Measurements from ENCODE around the gene FBXO41.
A peak's percentile ranks its signal among the peaks of the same experiment; 100 is the strongest.

The FBXO41 gene

DNA sequence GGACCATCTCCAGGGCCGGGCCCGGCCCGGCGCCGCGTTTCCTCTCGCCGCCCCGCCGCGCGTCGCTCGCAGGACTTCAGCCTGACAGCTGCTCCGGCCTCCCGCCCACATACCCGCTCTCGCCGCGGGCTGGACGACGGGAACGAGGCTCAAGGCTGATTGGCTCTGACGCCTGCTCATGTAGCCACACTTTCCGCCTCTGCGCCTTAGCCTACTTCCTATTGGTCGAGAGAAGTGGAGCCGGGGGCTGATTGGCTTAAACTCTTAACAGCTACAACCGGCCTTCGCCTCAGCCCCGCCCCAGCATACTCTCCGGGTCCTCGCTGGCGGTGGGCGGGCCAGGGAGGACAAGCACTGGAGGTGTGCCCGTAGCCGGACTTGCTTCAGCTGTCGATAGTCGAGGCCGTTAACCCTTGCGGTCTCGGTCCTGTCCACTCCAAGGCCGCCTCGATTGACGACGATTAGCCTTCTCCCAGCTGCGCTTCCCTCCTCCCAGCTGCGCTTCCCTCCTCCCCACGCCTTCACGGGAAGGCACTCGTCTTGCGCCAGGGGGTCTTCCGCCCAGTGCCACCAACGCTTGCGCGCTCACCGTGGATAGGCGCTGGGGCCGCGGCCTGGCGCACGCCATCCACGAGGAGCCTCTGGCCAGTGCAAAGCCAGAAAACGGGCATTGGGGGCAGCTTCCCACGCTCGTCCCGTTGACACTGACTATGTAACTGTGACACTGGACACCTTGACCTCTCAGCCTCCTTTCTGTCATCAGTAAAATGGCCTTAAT, 50.9 kb downstream of the FBXO41 start, which contains the start of gene PRADC1:
Gene PRADC1 (minus strand): TSS at position 86 of the 778 bp plus-strand sequence. CDS start 79 bp downstream, at position 7.
- peak; percentile 99 for DNase-seq (ENCODE audit: low read depth)
- peak within 1 kb of the TSS; percentile 96 for H3K4me3 ChIP-seq (ENCODE audit: low read length)
- TF ChIP-seq, protein P1, sequence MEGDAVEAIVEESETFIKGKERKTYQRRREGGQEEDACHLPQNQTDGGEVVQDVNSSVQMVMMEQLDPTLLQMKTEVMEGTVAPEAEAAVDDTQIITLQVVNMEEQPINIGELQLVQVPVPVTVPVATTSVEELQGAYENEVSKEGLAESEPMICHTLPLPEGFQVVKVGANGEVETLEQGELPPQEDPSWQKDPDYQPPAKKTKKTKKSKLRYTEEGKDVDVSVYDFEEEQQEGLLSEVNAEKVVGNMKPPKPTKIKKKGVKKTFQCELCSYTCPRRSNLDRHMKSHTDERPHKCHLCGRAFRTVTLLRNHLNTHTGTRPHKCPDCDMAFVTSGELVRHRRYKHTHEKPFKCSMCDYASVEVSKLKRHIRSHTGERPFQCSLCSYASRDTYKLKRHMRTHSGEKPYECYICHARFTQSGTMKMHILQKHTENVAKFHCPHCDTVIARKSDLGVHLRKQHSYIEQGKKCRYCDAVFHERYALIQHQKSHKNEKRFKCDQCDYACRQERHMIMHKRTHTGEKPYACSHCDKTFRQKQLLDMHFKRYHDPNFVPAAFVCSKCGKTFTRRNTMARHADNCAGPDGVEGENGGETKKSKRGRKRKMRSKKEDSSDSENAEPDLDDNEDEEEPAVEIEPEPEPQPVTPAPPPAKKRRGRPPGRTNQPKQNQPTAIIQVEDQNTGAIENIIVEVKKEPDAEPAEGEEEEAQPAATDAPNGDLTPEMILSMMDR (conservative IDR thresholded peaks at IDR 0.05; ENCODE audit: low read length), result no peak

DNA sequence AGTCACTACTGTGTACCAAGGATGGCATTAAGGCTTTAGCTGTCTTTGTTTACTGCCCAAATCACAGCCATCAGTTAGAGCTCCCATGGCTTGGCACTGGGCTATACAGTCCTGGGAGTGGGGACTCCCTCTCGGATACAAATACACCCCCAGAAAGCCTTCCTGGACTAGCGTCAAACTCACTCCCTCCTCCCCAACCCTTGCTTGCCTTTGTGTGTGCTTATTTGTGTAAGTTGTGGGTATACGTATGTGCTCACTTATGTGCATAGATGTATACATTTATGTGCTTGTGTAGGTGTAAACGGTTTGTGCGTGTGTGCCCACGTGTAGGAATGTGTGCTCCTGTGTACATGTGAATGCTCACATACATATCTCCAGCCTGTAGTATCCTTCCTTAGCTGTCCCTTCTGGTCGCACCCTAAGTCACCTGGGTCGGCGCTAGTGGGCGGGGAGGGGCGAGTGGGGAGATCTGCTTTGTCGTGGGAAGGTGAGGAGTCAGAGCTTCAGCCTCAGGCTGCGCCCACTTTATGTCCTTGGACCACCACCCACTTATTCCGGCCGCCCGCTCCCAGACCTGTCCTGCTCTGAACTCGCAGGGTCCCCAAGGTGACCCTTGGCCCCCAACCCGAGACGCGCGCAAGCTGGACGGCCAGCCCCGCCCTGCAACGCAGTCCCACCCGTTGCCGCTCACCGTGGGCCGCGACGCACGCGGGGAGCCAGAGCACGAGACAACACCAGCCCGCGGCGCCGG, 51.7 kb downstream of the FBXO41 start:
- H3K4me3 ChIP-seq (ENCODE audit: low read length), result peak overlapping the region; percentile 78
- TF ChIP-seq, protein P1 (conservative IDR thresholded peaks at IDR 0.05; ENCODE audit: low read length), result no peak
- DNase-seq (ENCODE audit: low read depth), result no peak

DNA sequence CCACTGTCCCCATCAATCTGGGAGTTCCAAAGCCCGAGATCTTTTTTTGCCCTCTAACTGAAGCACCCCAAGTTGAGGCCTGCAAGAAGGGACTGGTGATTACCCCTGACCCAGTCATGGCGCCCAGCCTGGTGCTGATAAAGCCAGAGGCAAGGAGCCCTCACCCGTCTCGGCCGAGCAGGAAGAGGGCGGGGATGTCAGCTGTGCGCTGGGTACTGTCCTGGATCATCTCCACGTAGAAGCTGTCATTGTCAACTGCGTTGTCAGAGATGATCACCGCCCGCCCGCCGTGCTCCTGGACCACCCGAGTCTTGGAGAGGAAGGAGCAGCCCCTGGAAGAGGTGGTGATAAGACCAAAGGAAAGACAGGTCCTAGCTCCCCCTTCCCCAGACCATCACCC, 55.6 kb downstream of the FBXO41 start:
- no peak for DNase-seq (ENCODE audit: low read depth)
- TF ChIP-seq, protein P1 (conservative IDR thresholded peaks at IDR 0.05; ENCODE audit: low read length), result no peak
- H3K4me3 ChIP-seq (ENCODE audit: low read length), result no peak overlapping the region

DNA sequence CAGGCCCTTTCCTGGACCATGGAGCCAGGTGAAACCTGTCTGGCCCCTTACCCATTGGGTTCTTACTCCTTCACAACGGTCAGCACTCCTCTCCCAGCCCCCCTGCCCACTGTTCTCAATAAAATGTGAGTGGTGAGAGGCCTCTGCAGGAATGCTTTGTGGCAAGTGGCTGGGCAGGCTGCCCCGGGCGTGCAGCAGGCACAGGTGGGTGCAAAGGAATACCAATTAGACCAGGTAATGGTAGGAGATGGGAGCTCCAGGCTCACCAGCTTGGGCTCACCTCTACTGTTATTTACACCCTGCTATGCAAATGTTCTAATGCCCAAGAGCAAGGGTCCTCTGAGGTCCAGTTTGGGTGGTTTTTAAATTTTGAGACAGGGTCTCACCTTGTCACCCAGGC, 57.2 kb downstream of the FBXO41 start:
- no peak for DNase-seq (ENCODE audit: low read depth)
- no peak overlapping the region for H3K4me3 ChIP-seq (ENCODE audit: low read length)
- TF ChIP-seq, protein P1 (conservative IDR thresholded peaks at IDR 0.05; ENCODE audit: low read length), result no peak

DNA sequence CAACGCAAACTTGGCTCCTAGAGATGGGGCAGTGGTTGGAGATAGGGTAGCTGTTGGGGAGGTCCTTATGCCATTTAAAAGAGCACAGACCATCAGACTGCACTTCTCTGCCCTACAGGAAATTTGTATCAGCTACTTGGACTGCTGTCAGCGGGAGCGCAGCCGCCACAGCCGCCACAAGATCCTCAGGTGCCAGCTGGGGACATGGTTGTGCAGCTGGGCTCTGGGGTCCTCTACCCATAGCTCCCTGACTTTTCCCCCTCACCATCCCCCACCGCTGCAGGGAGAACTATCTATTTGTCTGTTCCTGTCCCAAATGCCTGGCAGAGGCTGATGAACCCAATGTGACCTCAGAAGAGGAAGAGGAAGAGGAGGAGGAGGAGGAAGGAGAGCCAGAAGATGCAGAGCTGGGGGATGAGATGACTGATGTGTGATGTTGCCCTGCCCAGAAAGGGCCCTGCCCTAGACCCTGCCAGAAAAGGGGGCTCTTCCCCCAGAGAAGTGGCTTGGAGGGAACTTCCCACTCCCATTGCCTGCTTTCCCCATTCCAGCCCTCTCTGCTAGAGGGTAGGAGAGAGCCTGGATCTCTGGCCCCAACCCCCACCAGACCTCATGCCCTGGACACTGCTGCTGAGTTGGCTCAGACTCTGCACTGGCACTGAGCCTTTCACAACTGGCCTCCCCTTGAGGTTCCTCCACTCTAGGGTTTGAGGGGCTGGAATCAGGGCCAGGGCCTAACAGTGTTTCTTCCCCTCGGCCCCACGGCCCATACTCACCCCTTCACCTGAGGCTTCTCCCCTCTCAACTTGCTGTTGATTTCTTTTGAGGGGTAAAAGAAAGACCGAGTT, 58.5 kb downstream of the FBXO41 start:
- H3K4me3 ChIP-seq (ENCODE audit: low read length), result no peak overlapping the region
- DNase-seq (ENCODE audit: low read depth), result no peak
- TF ChIP-seq, protein P1 (conservative IDR thresholded peaks at IDR 0.05; ENCODE audit: low read length), result no peak

DNA sequence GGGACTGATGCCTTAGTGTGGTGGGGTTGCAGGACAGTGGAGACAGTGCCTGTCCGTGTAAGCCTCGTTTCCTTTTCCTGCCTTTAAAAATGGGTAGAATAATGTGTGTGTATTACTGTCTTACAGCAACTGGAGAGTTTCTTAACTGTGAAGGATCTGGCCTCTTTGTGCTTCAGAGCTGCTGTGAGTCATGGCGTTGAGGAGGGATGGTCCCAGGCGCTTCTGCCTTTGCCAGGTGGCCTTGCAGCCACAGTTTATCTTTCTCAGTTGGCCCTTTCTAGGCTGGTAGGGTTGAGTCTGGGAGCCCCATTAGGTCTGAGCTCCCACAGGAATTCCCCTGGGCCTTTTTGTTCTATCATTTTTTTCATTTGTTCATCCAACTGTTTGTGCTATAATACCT, 60.5 kb downstream of the FBXO41 start:
- no peak for DNase-seq (ENCODE audit: low read depth)
- no peak overlapping the region for H3K4me3 ChIP-seq (ENCODE audit: low read length)
- TF ChIP-seq, protein P1 (conservative IDR thresholded peaks at IDR 0.05; ENCODE audit: low read length), result no peak
